NCI-H187 (cell line): ENCODE results near the gene SYNGR1.

Experiments
- DNase-seq, 2 experiments: peaks; one replicate each; lab custom pipeline; 2025; lab: John Stamatoyannopoulos, UW

Gene SYNGR1

GRCh38 chr22:39431216-39431801 is 81.5 kb downstream of the SYNGR1 start:
- DNase-seq: no peak

GRCh38 chr22:39431821-39432251 is 82.0 kb downstream of the SYNGR1 start:
- DNase-seq: no peak

GRCh38 chr22:39432361-39432811 is 82.6 kb downstream of the SYNGR1 start:
- no peak for DNase-seq

GRCh38 chr22:39433476-39434242 is 83.9 kb downstream of the SYNGR1 start:
- no peak for DNase-seq

- no peak for DNase-seq
Measured at GRCh38 chr22:39434243-39434653, 84.5 kb downstream of the SYNGR1 start.

- no peak for DNase-seq
Measured at GRCh38 chr22:39434721-39435120, 84.9 kb downstream of the SYNGR1 start.
